HepG2 (cell line): ENCODE measurements around the gene ECSCR. TPM values are rescaled to one million over a fixed set of nuclear protein-coding genes. Genes with fewer than 3 reads are reported as not detected.

Experiments used
- ATAC-seq: fragments of 200-7000 bp; cut with Tn5 transposase; 3 replicates; pipeline ENCODE4 v1.9.1; 2020; ENCODE audit warnings: mild to moderate bottlenecking, moderate library complexity
- BruUV-seq: library from RNA; stranded (reverse); fragments of 400-500 nt; replicated peaks from 2 replicates; lab custom pipeline; 2021; lab: Mats Ljungman, UMichigan
- CTCF ChIA-PET: fragments of 300-600 bp; formaldehyde crosslinking; extraction: SDS; loops from one replicate; lab custom pipeline; 2021; ENCODE audit warnings: low total read pairs, inconsistent platforms, low intra/inter-chr PET ratio; lab: Yijun Ruan, JAX
- POLR2A ChIA-PET: fragments of 350-600 bp; sonication (Branson Sonifier 250); formaldehyde crosslinking; loops from one replicate; lab custom pipeline; 2020; ENCODE audit warnings: antibody characterized with exemption, inconsistent platforms; lab: Yijun Ruan, JAX
- DNase-seq: peaks from one replicate; pipeline ENCODE4 v3.0.0-alpha.2; 2015; ENCODE audit warnings: low spot score
- FAIRE-seq: peaks from 3 replicates; lab custom pipeline; 2011; peaks lifted over from hg19 to GRCh38; lab: Jason Lieb, UNC
- H2AFZ ChIP-seq: one replicate; pipeline ENCODE4 v1.6.1; 2011; ENCODE audit warnings: low read length, inconsistent platforms
- H3K27ac ChIP-seq: fragments of 300-600 bp; 3 replicates; pipeline ENCODE4 v1.8.0; 2011; ENCODE audit warnings: mixed run types, mild to moderate bottlenecking, mixed read lengths, low read length, inconsistent platforms; ENCODE audit not compliant: insufficient read depth; ENCODE audit errors: extremely low read length
- H3K27me3 ChIP-seq, 2 experiments: fragments of 200-600 bp in 1 of 2; 2 replicates in 1 of 2; 3 replicates in 1 of 2; pipeline versions ENCODE4 v1.6.0 to v1.8.0; 2011; ENCODE audit warnings: low read length in 2 of 2, mild to moderate bottlenecking in 2 of 2, moderate library complexity in 2 of 2, inconsistent platforms in 1 of 2; ENCODE audit not compliant: insufficient read depth in 2 of 2, control insufficient read depth in 1 of 2
- H3K36me3 ChIP-seq, 2 experiments: fragments of 200-600 bp in 1 of 2; replicated peaks in 1 of 2; 2 replicates in 1 of 2; 3 replicates in 1 of 2; pipeline versions ENCODE4 v1.5.1 to v1.8.0; 2011; ENCODE audit warnings: low read length in 2 of 2, inconsistent platforms in 1 of 2; ENCODE audit not compliant: insufficient read depth in 2 of 2, control insufficient read depth in 1 of 2
- H3K4me1 ChIP-seq: 2 replicates; pipeline ENCODE4 v1.5.1; 2012; ENCODE audit warnings: low read length, inconsistent platforms; ENCODE audit not compliant: insufficient read depth
- H3K4me2 ChIP-seq: 2 replicates; pipeline ENCODE4 v1.6.0; 2011; ENCODE audit warnings: low read depth, low read length, inconsistent platforms
- H3K4me3 ChIP-seq, 3 experiments: fragments of 200-600 bp in 1 of 3; sonication (generic), shearing (Covaris generic) in 1 of 3; replicated peaks in 1 of 3; 2 replicates each; pipeline ENCODE4 v1.5.1; 2011 to 2016; ENCODE audit warnings: low read length in 3 of 3, inconsistent platforms in 2 of 3, low read depth in 2 of 3, mild to moderate bottlenecking in 2 of 3, control low read depth in 1 of 3, mixed read lengths in 1 of 3; ENCODE audit not compliant: insufficient read depth in 1 of 3
- H3K79me2 ChIP-seq: one replicate; pipeline ENCODE4 v1.6.1; 2011; ENCODE audit warnings: low read length, inconsistent platforms; ENCODE audit not compliant: insufficient read depth
- H3K9ac ChIP-seq: 2 replicates; pipeline ENCODE4 v1.6.0; 2011; ENCODE audit warnings: mild to moderate bottlenecking, low read depth, low read length, inconsistent platforms; ENCODE audit not compliant: insufficient read depth
- H3K9me3 ChIP-seq: 2 replicates; pipeline ENCODE4 v1.5.1; 2012; ENCODE audit warnings: mild to moderate bottlenecking, low read length
- H4K20me1 ChIP-seq: 2 replicates; pipeline ENCODE4 v1.6.0; 2011; ENCODE audit warnings: inconsistent platforms, mild to moderate bottlenecking, low read length, moderate library complexity; ENCODE audit not compliant: insufficient read depth
- FUBP1 ChIP-seq: sonication (generic); formaldehyde crosslinking; IDR thresholded peaks from 2 replicates; pipeline ENCODE4 v1.5.1; 2020; ENCODE audit warnings: missing genetic modification reagents, mild to moderate bottlenecking, borderline replicate concordance
- HNF4G ChIP-seq, 2 experiments: sonication (generic) in 1 of 2; formaldehyde crosslinking in 1 of 2; IDR thresholded peaks; 2 replicates each; pipeline versions ENCODE4 v1.4.0 to v1.6.1; 2011 to 2020; ENCODE audit warnings: borderline replicate concordance in 2 of 2, low read depth in 2 of 2, mild to moderate bottlenecking in 2 of 2, low read length in 1 of 2, missing genetic modification reagents in 1 of 2, moderate library complexity in 1 of 2
- LCORL ChIP-seq, 2 experiments: fragments of 450-650 bp in 1 of 2; sonication (generic) in 1 of 2; formaldehyde crosslinking in 1 of 2; IDR thresholded peaks; 2 replicates each; pipeline versions ENCODE4 v1.5.0 to v1.6.1; 2017 to 2020; ENCODE audit warnings: antibody characterized with exemption in 1 of 2, missing genetic modification reagents in 1 of 2
- NONO ChIP-seq, 2 experiments: fragments of 450-650 bp in 1 of 2; sonication (generic) in 1 of 2; formaldehyde crosslinking in 1 of 2; IDR thresholded peaks in 1 of 2; conservative IDR thresholded peaks in 1 of 2; 2 replicates each; pipeline versions ENCODE4 v1.6.1 to v1.8.0; 2017 to 2022; ENCODE audit warnings: mild to moderate bottlenecking in 1 of 2, missing genetic modification reagents in 1 of 2, moderate library complexity in 1 of 2
- ZNF441 ChIP-seq: sonication (generic); formaldehyde crosslinking; IDR thresholded peaks from 2 replicates; pipeline ENCODE4 v1.7.0; 2021; ENCODE audit warnings: missing genetic modification reagents, borderline replicate concordance
- ZNF614 ChIP-seq: IDR thresholded peaks from 2 replicates; pipeline ENCODE4 v1.6.1; 2018; ENCODE audit warnings: missing biosample characterization, missing genetic modification reagents, inconsistent platforms, borderline replicate concordance
- ZNF646 ChIP-seq: sonication (generic); formaldehyde crosslinking; IDR thresholded peaks from 2 replicates; pipeline ENCODE4 v1.9.0; 2021; ENCODE audit warnings: mild to moderate bottlenecking, missing genetic modification reagents
- ZNF713 ChIP-seq: sonication (generic); formaldehyde crosslinking; IDR thresholded peaks from 2 replicates; pipeline ENCODE4 v1.4.0; 2020; ENCODE audit warnings: mild to moderate bottlenecking, missing genetic modification reagents
- WGBS: methylation state at CpG from one replicate; pipeline ENCODE4 v1.1.6; 2017; ENCODE audit warnings: low lambda C conversion rate; 5-methylcytosine and 5-hydroxymethylcytosine counted together
- in situ Hi-C: cut with HindIII; loops from 2 replicates; pipeline ENCODE4 v1.10.0; 2017; ENCODE audit warnings: low pct_unique_long_range_greater_than_20kb; ENCODE audit not compliant: extremely low pct_ligation_motif_present
- intact Hi-C: fragments of 100-400 bp; cut with micrococcal nuclease; formaldehyde crosslinking; loops from one replicate; pipeline ENCODE4 v1.10.0; 2022; ENCODE audit not compliant: unreplicated experiment
- polyA plus RNA-seq, 8 experiments: library from polyadenylated mRNA; depleted of rRNA in 3 of 8; stranded (reverse) in 7 of 8; unstranded in 1 of 8; fragments of >200 nt; fragmentation: Illumina TruSeq in 4 of 8; extraction: Trizol in 4 of 8; gene quantifications; 2 replicates each; pipeline versions ENCODE4 v1.2.1 to v1.2.3, GENCODE V29; 2011 to 2016; ENCODE audit warnings: low read depth in 4 of 8, missing spikeins in 1 of 8, mixed read lengths in 1 of 8; ENCODE audit not compliant: insufficient read depth in 1 of 8
- total RNA-seq, 5 experiments: library from RNA; depleted of rRNA; stranded (reverse); fragments of >200 nt; fragmentation: Illumina TruSeq; extraction: Trizol; gene quantifications; 2 replicates each; pipeline ENCODE4 v1.2.3, GENCODE V29; 2016; ENCODE audit warnings: low read depth in 1 of 5

ECSCR gene
- total and polyA plus RNA-seq, 2 of the 13 experiments (the other 11 are each of a cell fraction or from before 2014, with no cell fraction given): 0.18 TPM; not detected in 1

- H3K4me3 ChIP-seq: no peak overlapping the region
- no TSS peak for BruUV-seq
- no peak overlapping the region for H2AFZ ChIP-seq
- no peaks in the 10 kb centered on the region for H3K36me3 ChIP-seq
- no peak overlapping the region for H3K4me2 ChIP-seq
- ChIA-PET POLR2A (no interaction called here), CTCF (no interaction called here)
- no peak for DNase-seq
- H3K27me3 ChIP-seq: peaks cover 3 to 16% of the 10 kb centered on the region in 2 experiments; a peak in 4 of 5 replicates
- ATAC-seq: no peak
- no peaks in the 10 kb centered on the region for H4K20me1 ChIP-seq
- H3K79me2 ChIP-seq: no peaks in the 10 kb centered on the region
- H3K4me1 ChIP-seq: no peaks in the 10 kb centered on the region
- no peaks in the 10 kb centered on the region for H3K9me3 ChIP-seq
- TF ChIP-seq ZNF614 (CRISPR knock-in tag) (no peak), NONO (IDR thresholded peaks at IDR 0.05) (0 out of 2 replicates have a peak, but pooled peaks have one; percentile 2), NONO (CRISPR knock-in tag; conservative IDR thresholded peaks at IDR 0.05) (no peak), HNF4G (IDR thresholded peaks at IDR 0.05; ENCODE audit: borderline replicate concordance, low read depth, low read length) (no peak), HNF4G (CRISPR knock-in tag; IDR thresholded peaks at IDR 0.05; ENCODE audit: borderline replicate concordance, low read depth) (no peak), FUBP1 (CRISPR knock-in tag) (no peak), ZNF441 (CRISPR knock-in tag) (no peak), ZNF646 (CRISPR knock-in tag) (peak; percentile 46; the same call in 1 of the 2 replicates), ZNF713 (no peak), LCORL (IDR thresholded peaks at IDR 0.05) (no peak), LCORL (CRISPR knock-in tag; IDR thresholded peaks at IDR 0.05) (no peak)
- in situ Hi-C loops (no loop called here), intact Hi-C loops (no loop called here)
- no peak overlapping the region for H3K9ac ChIP-seq
- H3K27ac ChIP-seq: no peak overlapping the region
- FAIRE-seq: no peak
- 50% methylated on average over 3 of the region's 3 CpGs for WGBS
Measured at GRCh38 chr5:139451878-139452660, 10.5 kb downstream of the ECSCR start.
